LoVo (cell line): ENCODE results near the gene ADAM22.
"Not testable (repeated sequence)": the region's sequence is repeated elsewhere in the genome, so short reads cannot be mapped to it uniquely, and the experiment has no call there.

Experiments
- DNase-seq: peaks from one replicate; pipeline ENCODE4 v3.0.0-alpha.2; 2016; ENCODE audit warnings: low spot score

Gene ADAM22, protein sequence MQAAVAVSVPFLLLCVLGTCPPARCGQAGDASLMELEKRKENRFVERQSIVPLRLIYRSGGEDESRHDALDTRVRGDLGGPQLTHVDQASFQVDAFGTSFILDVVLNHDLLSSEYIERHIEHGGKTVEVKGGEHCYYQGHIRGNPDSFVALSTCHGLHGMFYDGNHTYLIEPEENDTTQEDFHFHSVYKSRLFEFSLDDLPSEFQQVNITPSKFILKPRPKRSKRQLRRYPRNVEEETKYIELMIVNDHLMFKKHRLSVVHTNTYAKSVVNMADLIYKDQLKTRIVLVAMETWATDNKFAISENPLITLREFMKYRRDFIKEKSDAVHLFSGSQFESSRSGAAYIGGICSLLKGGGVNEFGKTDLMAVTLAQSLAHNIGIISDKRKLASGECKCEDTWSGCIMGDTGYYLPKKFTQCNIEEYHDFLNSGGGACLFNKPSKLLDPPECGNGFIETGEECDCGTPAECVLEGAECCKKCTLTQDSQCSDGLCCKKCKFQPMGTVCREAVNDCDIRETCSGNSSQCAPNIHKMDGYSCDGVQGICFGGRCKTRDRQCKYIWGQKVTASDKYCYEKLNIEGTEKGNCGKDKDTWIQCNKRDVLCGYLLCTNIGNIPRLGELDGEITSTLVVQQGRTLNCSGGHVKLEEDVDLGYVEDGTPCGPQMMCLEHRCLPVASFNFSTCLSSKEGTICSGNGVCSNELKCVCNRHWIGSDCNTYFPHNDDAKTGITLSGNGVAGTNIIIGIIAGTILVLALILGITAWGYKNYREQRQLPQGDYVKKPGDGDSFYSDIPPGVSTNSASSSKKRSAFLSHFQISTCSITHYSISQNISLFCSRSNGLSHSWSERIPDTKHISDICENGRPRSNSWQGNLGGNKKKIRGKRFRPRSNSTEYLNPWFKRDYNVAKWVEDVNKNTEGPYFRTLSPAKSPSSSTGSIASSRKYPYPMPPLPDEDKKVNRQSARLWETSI

GRCh38 chr7:87933953-87934698 is at the start of gene ADAM22:
Gene ADAM22, plus strand, starts transcription at chr7:87934251. Its CDS starts 215 bp downstream, at chr7:87934466.
- peak; percentile 93 for DNase-seq

DNA sequence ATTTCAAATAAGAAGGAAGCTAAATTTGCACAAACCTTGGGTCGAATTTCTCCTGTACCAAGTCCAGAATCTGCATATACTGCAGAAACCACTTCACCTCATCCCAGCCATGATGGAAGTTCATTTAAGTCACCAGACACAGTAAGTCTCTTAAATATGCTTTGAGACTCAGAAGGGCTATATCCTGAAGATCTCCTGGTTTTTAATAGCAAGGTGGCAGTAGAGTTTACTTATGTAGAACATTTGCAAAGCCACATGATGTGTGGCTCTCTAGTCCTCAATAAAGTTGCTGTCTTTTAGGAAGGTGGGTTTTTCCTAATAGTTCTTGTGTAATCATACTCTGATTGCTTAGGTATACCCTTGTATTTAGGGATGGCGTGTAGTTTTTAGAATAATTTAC is 49.0 kb upstream of the ADAM22 start:
- no peak for DNase-seq

DNA sequence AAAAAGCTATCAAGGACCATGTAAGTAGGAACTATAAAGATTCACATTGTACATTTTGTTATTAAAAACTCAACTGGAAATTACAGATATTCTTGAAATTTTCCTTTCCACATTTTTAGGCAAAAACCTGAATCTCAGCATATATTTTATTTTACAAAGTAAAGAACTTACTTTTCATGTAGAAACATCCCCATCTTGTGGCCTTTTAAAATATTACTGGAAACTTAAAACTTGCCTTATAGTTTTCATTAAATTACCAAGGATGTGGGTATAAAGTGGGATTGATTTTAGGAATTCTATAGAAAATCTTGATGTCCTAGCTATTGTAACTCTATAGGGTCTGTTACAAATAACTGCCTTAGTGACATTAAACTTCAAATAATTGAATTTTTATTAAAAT is 47.2 kb upstream of the ADAM22 start:
- peak; percentile 40 for DNase-seq

GRCh38 chr7:87895363-87895762 is 38.7 kb upstream of the ADAM22 start:
- no peak for DNase-seq

DNA sequence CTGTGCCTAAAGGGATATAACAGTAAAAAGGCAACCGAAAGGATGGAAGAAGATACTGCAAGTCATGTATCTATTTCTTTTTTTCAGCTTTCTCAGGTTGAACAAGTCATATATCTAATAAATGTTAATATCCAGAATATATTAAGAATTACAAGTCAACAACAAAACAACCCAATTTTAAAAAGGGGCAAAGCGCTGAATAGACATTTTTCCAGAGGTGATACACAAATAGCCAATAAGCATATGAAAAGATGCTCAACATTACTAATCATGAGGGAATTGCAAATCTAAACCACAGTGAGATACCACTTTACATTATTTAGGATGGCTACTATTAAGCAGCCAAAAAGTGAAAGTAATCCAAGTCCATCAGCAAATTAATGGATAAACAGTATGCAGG is 34.8 kb upstream of the ADAM22 start:
- DNase-seq = no peak

GRCh38 chr7:87907136-87907906 is 26.7 kb upstream of the ADAM22 start:
- DNase-seq = not testable (repeated sequence)

- not testable (repeated sequence) for DNase-seq
Observed at GRCh38 chr7:87908814-87909213, 25.2 kb upstream of the ADAM22 start.

GRCh38 chr7:87912121-87912520 is 21.9 kb upstream of the ADAM22 start:
- DNase-seq = no peak

DNA sequence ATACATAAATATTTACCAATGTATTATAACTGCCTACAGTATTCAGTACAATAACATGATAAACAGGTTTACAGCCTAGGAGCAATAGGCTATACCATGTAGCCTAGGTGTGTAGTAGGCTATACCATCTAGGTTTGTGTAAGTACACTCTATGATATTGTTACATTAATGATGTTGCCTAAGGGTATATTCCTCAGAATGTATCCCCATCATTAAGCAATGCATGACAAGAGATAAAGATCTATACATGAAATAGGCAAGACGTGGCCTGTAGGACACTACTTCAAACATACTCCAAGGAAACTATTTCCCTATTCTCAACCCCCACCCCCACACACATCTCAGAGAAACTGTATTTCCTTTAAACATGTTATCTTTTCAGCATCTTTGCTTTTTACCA is 15.3 kb upstream of the ADAM22 start:
- DNase-seq = no peak

- DNase-seq = no peak
Observed at GRCh38 chr7:87919875-87920274, 14.2 kb upstream of the ADAM22 start.

DNA sequence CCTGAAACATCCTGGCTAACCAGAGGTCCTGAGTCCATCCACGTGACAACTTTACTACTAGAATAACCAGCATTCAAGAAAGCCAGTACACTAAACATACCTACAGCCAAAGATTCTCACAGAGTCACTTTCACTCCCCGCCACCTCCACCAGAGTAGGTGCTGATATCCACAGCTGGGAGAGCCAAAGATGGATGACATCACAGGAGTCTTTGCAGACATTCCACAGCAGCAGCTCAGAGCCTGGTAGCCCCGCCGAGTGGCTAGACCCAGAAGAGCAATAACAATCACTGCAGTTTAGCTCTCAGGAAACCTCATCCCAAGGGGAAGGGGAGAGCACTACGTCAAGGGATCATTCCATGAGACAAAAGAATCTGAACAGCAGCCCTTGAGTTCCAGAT is 13.5 kb upstream of the ADAM22 start:
- DNase-seq = no peak

DNA sequence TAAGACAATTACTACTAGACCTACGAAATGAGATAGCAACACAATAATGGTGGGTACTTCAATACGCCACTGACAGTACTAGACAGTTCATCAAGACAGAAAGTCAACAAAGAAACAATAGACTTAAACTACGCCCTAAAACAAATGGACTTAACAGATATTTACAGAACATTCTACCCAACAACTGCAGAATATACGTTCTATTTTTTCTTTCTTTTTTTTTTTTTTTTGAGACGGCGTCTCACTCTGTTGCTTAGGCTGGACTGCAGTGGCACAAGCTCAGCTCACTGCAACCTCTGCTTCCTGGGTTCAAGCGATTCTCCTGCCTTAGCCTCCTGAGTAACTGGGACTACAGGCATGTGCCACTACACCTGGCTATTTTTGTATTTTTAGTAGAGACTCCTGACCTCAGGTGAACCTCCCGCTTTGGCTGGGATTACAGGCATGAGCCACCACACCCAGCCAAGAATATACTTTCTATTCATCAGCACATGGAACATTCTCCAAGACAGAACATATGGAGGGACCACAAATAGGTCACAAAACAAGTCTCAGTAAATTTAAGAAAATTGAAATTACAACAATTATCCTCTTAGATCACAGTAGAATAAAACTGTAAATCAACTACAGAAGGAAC is 11.2 kb upstream of the ADAM22 start:
- not testable (repeated sequence) for DNase-seq

DNA sequence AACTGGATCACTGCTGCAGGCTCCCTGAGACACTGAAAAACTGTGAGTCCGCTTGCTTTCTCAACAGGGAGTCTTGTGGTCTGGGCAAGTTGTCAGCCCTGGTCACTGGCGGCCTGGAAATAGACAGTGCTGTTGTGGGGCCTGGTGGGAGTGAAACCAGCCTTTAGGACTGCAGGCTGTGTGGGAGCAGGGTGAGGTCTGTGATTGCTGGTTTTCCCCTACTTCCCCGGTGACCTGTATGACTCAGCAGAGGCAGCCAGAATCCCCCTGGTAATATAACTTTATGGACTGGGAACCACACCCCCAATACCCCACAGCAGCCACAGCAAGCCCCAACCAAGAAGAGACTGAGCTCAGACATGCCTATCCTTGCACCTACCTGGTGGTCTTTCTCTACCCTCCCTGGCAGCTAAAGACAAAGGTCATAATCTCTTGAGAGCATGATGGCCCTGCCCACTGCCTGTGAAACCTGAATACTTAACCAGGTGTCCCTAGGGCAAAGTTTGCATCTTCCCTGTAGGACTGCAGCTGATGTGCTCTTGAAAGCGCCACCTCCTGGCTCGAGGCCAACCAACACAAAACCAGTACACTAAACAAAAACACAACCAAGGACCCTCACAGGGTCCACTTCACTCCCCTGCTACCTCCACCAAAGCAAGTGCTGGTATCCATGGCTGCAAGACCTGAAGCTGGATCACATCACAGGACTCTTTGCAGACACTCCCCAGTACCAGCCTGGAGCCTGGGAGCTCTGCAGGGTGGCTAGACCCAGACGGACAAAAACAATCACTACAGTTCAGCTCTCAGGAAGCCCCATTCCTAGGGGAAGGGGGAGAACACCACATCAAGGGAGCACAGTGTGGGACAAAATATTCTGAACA is 7.2 kb upstream of the ADAM22 start:
- DNase-seq = peak; percentile 52

GRCh38 chr7:87933605-87933952 is 472 bp upstream of the ADAM22 start:
- DNase-seq = no peak

DNA sequence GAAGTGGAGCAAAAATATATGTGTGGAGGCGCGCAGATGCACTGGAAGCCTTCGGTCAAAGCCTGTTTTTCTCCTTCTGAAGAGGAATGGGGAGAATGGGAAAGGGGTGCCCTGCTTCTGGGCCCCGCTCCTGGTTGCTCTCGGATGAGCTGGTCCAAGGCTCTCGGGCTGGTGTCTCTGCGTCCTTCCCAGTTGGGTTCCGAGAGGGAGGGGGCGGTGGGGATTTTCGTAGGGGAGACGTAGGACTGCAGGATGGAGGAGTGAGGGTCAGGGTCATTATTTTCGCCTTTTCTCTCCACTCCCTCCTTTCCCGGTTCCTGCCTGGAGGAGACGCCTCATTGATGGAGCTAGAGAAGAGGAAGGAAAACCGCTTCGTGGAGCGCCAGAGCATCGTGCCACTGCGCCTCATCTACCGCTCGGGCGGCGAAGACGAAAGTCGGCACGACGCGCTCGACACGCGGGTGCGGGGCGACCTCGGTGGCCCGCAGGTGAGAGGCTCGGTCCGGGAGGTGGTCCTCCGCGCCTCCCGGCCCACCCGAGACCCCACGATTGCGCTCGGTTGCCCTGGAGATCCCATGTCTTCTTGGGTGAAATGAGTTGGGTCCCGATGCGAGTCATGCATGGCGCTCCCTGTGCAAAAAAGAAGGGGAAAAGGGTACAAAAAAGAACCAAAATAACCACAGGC is 790 bp downstream of the ADAM22 start:
- no peak for DNase-seq

DNA sequence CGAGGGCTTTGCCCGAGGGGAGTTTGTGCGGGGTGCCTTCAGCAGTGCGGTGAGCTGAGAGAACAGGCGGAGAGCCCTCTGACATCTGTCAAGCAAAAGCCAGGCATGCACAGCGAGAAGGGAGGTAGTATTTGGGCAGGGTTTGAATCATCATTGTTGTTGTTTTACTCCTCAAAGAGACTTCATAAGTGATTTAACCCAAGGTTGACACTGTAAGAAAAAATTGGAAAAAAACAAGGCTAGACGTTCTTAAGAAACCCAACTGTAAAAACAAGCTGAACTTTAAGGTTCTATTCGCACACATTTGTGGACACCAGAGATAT is 1.3 kb downstream of the ADAM22 start:
- no peak for DNase-seq

GRCh38 chr7:87941138-87941537 is 7.1 kb downstream of the ADAM22 start:
- no peak for DNase-seq

- no peak for DNase-seq
Observed at GRCh38 chr7:87944547-87944946, 10.5 kb downstream of the ADAM22 start.

DNA sequence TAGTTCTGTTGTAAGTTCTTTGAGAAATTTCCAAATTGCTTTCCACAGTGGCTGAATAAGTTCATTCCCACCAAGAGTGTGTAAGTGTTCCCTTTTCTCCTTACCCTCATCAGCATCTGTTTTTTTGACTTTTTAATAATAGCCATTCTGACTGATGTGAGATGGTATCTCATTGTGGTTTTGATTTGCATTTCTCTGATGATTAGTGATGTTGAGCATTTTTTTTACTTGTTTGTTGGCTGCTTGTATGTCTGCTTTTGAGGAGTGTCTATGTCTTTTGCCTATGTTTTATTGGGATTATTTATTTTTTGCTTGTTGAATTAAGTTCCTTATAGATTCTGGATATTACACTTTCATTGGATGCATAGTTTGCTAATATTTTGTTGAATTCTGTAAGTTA is 11.9 kb downstream of the ADAM22 start:
- not testable (repeated sequence) for DNase-seq

- no peak for DNase-seq
Observed at GRCh38 chr7:87948371-87948770, 14.3 kb downstream of the ADAM22 start.
